GM18502 (cell line): ENCODE results near the gene PNMA6E.
"Not testable (repeated sequence)": the region's sequence is repeated elsewhere in the genome, so short reads cannot be mapped to it uniquely, and the experiment has no call there.

Experiments used
- ATAC-seq: cut with Tn5 transposase; IDR thresholded peaks from one replicate; pipeline ENCODE4 v1.9.1; 2021; ENCODE audit warnings: mild to moderate bottlenecking; ENCODE audit not compliant: unreplicated experiment, poor library complexity

PNMA6E gene

DNA sequence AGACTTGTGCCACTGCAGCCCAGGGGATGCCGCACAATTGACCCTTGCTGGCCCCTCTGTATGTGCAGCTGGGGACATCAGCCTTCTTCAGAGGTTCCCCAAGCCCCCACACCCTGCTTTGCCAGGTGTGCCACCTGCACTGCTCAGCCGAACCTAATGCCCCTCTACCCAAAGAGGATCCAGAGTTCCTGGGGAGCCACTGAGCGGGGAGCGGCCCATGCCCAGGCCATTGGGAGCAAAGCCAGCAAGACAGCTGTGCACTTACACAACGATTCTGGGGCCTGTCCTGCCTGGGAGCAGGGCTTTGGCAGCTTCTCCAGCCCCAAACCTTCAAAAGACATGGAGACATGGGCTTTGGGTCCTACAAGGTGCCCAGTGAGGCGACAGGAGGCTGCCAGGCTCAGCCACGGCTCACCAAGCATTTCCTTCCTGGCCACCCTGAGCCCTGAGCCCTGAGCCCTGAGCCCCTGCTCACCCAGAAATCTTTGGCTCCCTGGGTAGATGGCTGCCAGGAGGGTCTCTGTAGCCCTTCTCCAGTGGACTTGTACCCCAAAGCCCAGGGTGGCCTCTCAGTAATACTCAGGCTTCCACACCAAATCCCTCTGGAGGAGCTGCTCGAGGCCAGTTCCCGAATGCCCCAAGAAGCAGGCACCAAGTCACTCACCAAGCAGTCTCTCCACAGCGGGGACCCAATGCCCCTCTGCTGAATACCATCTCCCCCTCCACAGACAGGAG is 13.0 kb downstream of the PNMA6E start:
- no peak for ATAC-seq

DNA sequence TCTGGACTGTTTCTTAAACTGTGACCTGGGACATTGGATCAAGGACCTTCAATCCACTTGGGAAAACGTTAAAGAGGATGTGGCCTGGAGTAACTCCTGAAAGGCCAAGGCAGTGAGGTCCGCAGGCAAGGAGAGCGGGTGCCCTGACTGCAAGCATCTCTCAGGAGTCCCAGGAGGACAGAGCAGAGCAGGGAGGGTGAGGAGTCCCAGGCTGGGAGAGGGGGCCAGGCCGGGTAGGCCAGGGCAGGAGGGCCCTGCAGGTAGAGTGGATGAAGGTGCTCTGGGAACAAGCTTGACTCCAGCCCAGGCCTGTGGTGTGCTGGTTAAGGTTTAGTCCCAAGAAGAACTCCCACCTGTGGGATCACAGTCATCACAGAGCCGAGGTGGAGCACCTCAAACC is 13.8 kb downstream of the PNMA6E start:
- ATAC-seq = no peak

DNA sequence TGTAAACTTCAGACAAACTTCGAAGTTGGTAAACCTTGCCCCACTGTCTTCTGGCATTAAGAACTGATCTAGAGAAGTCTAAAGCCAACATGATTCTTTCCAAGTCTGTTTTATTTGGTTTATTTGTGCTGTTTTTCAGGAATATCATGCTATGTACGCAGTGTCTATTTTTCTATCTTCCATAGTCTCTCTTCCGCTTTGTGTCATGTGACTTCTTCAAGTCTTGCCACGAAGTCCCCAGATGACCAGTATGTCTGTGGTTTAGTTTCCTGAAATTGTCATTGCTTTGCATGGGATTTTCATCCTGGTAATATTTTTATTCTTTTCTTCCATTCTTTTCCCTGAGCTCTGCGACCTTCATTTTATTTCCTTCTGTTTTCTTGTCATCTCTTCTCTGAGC is 15.1 kb downstream of the PNMA6E start:
- no peak for ATAC-seq

DNA sequence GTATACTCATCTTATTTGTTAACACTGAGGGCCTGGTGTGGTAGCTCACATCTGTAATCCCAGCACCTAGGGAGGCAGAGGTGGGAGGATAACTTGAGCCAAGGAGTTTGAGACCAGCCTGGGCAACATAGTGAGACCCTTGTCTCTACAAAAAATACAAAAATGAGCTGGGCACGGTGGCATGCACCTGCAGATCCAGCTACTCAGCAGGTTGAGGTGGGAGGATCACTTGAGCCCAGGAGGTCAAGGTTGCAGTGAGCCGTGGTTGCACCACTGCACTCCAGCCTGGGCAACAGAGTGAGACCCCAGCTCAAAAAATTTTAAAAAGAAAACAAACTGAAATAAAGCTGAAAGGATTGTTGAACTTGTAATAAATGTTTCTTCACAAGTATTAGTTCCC is 16.2 kb downstream of the PNMA6E start:
- not testable (repeated sequence) for ATAC-seq

DNA sequence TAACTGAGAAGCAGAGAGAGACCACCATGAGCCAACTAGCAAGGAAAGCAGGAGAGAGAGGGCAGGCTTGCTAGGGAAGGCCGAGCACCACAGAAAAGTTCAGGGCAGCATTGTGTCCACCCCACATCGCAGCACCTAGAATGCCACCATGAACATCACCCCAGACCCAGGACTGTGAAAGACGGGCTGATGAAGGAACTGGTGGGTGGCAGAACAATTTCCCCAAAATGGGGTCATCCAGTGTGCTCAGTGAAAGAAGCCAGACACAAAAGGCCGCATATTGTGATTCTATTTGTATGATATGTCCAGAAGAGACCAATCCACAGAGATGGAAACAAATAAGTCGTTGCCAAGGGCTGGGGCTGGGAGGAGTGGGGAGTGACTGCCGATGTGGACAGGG is 16.8 kb downstream of the PNMA6E start:
- no peak for ATAC-seq

DNA sequence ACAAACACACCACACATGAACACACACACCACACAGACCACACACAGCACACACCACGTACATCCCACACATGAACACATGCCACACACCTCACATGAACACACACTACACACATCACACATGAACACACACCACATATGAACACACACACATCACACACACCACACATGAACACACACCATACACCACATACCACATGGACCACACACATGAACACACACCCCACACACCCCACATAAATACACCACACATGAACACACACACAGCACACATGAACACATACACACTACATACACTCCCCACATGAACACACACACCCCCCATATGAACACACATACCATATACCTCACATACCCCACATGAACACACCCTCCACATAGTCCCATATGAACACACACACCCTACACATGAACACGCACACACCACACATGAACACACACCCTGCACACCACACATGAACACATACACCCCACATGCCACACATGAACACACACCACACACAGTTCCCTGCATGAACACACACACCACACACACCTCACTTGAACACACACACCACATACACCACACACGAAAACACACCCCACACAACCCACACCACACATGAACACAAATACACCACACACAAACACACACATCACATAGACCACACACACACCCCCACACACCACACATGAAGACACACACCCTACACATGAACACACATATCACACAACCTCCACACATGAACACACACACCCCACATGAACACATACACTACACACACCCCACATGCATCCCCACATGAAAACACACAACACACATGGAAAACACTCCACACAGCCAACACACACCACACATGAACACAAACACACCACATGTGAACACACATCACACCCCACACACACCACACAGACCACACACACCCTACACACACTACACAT is 18.3 kb downstream of the PNMA6E start:
- no peak for ATAC-seq

DNA sequence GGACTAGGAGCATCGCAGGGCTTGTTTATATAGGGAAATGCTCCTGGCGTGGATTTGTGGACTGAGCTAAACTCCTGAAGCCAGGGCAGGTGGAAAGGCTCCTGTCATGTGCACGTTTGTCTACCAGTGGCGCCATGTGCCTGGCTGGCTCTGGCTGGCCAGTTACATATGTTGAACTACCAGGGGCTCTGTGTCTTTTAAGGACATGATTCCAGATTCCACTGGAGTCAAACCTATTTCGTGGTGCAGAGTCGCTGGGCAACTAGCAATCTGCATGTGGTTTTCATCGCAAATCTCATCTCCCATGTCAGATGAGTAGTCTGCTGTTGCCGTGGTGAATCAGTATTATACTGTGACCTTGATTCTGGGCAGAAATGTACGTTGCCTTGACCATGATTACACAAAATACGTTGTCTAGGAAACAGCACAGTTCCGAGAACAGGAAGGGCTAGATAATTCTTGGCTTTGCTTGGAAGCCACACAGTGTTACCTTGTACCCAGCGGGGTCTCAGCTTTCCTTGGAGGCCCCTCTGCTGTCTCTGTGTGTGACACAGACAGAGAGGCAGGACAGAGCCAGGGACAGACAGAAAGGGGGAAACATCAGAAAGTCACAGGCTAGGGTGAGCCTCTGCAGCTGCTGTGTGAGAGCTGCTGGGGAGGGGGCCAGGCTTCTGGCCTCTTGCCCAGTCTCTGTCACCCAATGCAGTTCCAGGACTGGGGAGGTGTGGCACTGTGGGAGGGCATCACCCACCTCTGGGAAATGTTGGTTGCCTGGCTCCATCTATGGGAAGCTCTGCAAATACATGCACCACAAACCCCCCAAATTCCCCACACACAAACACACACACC is 19.2 kb downstream of the PNMA6E start:
- no peak for ATAC-seq

DNA sequence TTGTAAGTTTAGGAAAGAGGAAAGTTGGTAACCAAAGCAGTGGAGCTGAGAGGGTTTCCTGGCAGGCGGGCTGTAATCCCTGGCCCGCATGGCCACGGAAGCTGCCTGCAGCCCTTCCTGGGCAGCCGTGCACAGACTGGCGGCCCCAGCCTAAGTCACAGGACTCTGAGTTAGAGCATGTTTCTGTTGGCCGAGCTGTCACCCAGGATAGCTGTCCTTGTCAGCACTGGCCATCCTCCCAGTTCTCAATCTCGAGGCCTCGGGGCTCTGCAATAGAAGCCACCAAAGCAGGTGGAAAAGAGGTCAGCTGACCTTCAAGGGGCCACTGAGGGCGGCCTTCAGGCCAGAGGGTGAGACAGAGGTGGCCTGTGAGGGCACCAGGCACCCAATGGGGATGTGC is 20.5 kb downstream of the PNMA6E start:
- no peak for ATAC-seq

DNA sequence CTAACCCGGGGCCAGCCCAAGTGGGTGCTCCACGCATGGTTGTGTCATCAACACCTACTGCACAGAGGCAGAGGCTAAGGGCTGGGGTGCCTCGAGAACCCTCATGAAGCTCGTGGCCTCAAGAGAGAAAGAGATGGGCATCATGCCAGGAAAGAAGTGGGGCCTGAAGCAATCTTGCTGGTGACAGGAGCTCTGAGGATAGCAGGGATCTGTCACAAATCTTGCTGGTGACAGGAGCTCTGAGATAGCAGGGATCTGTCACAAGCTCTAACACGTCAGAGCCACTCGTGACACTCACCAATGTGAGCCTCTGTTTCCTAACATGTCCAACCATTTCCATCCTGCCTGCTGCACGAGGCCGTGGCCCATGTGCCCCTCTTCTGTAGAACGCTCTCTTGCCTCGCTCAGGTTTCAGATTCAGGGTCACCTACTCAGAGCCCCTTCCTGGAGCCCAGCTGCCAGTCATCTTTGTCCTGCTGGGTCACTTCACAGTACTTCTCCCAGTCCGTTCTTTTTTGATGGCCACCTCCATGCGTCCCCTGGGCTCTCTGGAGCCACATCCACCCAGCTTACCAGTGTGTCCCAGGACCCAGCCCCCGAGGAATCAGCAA is 21.1 kb downstream of the PNMA6E start:
- ATAC-seq = no peak

DNA sequence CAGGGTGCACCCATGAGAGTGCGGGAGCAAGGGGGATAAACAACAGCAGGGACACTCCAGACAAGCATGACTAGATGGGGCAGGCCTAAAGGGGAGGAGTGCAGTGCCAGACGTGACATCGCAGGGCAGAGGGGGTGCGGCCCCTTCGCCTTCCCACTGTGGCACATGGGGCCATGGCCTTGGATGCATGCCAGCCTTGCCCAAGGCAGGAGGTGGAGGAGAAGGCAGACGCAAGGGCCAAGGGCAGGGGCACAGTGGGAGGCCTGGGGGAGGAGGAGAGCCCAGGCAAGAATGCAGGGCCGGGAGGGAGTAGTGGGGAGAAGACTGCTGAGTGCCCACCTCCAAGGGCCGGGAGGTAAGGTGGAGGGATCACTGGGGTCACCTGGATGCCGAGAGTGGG is 21.6 kb downstream of the PNMA6E start:
- ATAC-seq = no peak

DNA sequence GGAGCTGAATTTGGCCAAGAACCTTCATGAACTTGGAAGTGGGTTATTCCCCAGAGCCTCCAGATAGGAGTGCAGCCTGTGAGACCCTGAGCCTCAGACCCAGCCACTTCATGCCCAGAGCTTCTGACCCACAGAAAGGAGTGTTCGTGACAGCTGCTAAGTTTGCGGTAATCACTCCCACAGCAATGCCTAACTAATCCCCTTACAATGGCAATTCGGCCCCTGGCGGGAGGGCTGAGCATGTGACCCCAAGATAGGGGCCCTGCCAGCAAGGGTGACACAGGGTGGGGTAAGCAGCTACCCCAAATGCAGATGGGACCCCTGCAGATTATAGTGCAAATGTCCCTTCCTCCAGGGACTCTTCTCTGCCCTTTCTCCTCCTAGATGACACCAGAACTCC is 22.5 kb downstream of the PNMA6E start:
- no peak for ATAC-seq

DNA sequence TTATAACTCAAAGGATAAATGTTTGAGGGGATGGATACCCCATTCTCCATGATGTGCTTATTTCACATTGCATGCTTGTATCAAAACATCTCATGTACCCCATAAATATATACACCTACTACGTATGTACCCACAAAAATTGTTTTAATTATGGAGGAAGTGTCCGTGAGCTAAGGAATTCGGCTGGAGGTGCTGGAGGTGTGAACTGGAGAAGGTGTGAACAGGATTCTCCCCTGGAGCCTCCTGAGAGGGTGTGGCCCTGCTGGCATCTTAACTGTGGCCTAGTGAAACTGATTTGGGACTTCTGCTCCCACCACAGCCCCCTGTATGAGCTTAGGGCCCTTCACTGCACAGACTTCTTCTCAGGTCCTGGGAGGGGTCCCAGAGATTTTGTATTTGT is 23.4 kb downstream of the PNMA6E start:
- no peak for ATAC-seq

DNA sequence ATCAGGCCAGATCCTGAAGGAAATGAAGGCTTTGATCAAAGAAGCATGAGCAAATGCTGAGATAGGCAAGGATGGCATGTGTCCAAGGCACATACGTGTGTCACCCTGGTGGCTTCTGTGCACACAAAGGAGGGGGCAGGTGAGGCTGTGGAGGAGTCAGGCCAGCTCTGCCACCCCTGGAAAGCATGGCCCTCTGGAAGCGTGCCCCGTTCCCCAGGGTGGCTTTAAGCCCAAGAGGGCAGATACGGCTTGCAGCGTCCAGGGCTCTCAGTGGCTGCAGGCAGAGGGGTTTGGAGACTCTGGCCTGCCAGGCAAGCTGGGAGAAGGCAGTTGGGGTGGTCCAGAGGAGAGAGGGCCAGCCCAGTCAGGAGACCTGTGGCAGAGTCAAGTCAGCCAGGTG is 25.6 kb downstream of the PNMA6E start:
- no peak for ATAC-seq

DNA sequence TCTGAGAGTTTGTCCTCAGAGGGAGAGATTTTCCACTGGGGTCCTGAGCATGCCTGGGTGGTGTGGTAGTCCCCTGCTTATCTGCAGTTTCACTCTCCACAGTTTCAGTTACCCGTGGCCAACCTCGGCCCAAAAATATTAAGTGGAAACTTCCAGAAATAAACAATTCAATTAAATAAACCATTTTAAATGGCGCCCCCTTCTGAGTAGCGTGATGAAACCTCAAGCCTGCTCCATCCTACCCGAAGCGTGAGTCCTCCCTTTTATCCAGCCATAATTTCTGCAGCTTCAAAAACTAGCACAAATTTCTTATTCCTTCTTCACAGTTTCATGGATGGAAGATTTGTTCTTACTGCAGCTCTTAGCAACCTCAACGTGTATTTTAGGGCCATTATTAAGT is 26.7 kb downstream of the PNMA6E start:
- ATAC-seq = no peak

DNA sequence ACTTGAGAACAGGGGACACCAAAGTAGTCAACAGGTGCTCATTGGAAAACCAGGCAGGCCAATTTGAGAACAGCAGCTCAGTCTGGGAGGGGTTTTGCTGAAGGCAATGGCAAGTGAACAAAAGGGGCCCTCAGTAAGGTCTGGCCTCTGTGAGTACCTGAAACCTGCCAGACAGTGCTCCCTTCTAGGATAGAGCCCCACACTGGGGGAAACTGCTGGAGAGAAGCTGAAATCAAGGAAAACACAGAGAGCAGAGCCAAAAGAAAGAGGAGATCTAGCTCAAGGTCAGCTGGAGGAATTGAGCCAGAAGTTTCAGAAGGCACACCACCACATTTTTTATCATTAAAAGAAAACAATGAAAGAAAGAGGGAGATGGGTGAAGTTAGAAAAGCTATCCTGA is 28.2 kb downstream of the PNMA6E start:
- ATAC-seq = no peak

DNA sequence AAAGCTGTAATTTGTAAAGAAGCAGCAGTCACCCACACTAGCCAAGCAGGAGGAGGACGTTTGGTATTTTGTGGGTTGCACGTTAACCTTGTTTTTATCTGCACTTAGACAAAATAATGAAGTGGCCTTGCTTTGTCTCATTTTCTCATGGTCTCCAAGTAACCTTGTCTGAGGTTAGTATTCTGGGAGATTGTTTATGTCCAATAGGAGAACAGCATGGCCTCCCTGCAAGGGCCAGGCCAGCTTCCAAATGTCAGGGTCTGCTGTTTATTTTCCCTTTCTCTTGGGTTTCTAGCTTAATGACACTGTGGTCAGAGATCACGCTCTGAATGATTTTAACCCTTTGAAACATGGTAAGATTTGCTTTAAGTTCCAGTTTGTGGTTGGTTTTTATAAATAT is 29.9 kb downstream of the PNMA6E start:
- ATAC-seq = no peak

DNA sequence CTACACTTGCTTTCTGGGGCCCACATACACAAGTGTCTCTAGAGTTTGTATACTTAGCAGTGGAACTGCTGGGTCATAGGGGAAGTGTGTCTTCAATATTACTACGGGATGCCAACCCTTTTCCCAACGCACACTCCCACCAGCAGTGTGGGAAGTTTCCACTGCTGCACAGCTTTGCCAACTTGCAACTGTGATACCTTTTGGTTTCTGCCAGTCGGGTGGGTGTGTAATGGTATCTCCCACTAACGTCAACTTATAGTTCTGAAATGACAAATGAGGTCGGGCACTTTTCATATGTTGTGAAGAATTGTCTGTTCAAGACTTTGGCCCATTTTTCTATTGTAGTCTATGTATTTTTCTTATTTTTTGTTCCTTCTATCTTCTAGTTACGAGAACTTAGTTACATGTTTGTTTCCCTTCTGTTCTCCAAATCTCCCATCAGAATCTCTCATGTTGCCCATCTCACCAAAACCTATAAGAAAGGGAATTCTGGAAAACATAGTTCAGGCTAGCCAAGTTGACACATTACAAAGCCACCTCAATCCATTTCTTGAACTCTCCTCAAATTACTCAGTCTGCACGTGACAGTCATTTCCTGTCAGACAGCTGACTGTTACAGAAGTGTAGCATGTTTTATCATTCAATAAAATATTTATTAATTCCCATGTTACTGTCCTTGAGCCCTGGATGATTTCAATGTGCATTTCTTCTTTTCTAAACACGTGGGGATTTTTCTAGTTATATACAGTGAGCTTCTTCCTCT is 30.7 kb downstream of the PNMA6E start:
- no peak for ATAC-seq

DNA sequence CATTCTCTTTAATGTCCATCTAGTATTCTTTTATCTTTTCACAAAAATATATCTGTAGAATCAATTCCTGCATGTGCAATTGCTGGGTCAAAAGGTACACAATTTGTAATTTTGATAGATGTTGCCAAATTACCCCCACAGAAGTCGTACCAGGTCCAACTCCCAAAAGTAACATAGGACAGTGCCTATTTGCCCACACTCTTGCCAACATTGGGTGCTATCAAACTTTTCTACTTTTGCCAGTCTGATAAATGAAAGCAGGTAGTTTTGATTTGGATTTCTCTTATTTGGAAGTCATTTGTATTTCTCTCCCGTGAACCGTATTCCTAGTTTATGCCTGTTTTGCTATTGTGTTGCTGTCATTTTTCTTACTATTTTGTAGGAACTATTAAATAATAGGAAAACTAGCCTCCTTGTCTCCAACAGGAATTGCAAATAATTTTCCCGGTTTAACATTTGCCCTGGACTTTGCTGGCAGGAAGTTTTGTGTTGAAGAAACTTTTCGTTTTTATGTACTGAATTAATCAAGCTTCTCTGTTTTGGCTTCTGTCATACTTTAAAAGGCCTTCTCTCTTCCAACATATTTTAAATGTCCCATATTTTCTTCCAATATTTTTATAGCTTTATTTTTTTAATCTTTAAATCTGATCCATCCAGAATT is 34.1 kb downstream of the PNMA6E start:
- ATAC-seq = no peak

DNA sequence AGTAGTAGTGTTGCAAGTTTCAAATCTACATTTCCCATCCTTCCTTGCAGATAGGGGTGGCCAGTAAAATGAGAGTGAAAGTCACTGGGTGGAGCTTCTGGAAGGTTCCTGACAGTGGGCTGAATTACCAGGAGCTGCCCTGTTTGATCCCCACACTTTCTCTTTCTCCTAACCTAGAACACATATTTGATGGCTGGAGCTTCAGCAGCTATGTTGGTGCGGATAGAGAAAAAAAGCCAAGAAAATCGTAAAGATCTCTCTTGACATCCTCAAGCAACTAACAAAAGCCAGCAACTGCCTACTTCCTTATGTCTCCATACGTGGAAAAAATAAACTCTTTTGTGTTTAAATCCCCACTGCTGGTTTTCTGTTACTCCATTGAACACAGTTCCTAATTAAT is 35.0 kb downstream of the PNMA6E start:
- no peak for ATAC-seq
